Lower lobe of right lung (tissue), 2 donors: ENCODE measurements around the gene TTC5. TPM values are rescaled to one million over a fixed set of nuclear protein-coding genes. Genes with fewer than 3 reads are reported as not detected.
"Not testable (repeated sequence)": the region's sequence is repeated elsewhere in the genome, so short reads cannot be mapped to it uniquely, and the experiment has no call there.

Experiments
- ATAC-seq, 2 donors: fragments of 200-7000 bp; cut with Tn5 transposase; one replicate each; pipeline ENCODE4 v1.9.1; 2020 to 2022; ENCODE audit warnings: mild to moderate bottlenecking in 2 of 2, moderate library complexity in 2 of 2
- DNase-seq: peaks from one replicate; pipeline ENCODE4 v3.0.0-alpha.2; 2020
- H3K27ac ChIP-seq: fragments of 200-600 bp; one replicate; pipeline ENCODE4 v1.8.0; 2022
- H3K27me3 ChIP-seq: fragments of 200-600 bp; one replicate; pipeline ENCODE4 v1.8.0; 2022; ENCODE audit warnings: low read depth
- H3K36me3 ChIP-seq: fragments of 200-600 bp; one replicate; pipeline ENCODE4 v1.8.0; 2022; ENCODE audit warnings: mild to moderate bottlenecking
- H3K4me1 ChIP-seq: fragments of 200-600 bp; one replicate; pipeline ENCODE4 v1.8.0; 2022
- H3K4me3 ChIP-seq: fragments of 200-600 bp; one replicate; pipeline ENCODE4 v1.8.0; 2022; ENCODE audit warnings: mild to moderate bottlenecking
- H3K9me3 ChIP-seq: fragments of 200-600 bp; one replicate; pipeline ENCODE4 v1.8.0; 2022
- intact Hi-C: fragments of 100-400 bp; cut with DNase I; formaldehyde crosslinking; loops from one replicate; pipeline ENCODE4 v1.11.0; 2022
- total RNA-seq: library from RNA; stranded (reverse); fragmentation: NEBNext Ultra II Directional; extraction: Animal tissue kit (Norgen Biotek cat#: 25700); gene quantifications from one replicate; pipeline ENCODE4 v1.2.1, GENCODE V29; 2021
- TF ChIP-seq, protein P1 (sequence below): fragments of 200-600 bp; IDR thresholded peaks from one replicate; pipeline ENCODE4 v1.8.0; 2022; ENCODE audit warnings: antibody characterized with exemption, mild to moderate bottlenecking
- donor health status: DM: no; HTN: yes; CAD: no; lungs with severe emphysema.

Gene TTC5
- total RNA-seq, 1 donor from 2014 or later: 19.3 TPM

DNA sequence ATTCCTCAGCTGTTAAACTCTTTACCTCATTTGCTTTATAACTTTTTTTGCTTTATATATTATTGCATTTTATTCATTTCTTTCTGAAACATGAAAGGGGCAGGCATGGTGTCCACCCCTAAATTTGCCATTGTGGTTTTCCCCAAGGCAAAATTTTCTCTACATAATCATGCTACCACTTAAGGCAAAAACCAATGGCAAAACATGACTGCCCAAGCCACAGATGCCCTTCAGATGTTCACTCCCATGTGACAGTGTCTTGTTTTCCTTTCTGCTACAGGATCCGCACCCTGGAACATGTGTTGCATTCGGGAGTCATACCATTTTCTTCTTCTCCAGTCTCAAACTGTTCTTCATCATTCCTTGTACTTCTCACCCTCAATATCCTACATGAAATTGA is 28.3 kb downstream of the TTC5 start:
- intact Hi-C loops: no loop called here
- TF ChIP-seq, protein P1, sequence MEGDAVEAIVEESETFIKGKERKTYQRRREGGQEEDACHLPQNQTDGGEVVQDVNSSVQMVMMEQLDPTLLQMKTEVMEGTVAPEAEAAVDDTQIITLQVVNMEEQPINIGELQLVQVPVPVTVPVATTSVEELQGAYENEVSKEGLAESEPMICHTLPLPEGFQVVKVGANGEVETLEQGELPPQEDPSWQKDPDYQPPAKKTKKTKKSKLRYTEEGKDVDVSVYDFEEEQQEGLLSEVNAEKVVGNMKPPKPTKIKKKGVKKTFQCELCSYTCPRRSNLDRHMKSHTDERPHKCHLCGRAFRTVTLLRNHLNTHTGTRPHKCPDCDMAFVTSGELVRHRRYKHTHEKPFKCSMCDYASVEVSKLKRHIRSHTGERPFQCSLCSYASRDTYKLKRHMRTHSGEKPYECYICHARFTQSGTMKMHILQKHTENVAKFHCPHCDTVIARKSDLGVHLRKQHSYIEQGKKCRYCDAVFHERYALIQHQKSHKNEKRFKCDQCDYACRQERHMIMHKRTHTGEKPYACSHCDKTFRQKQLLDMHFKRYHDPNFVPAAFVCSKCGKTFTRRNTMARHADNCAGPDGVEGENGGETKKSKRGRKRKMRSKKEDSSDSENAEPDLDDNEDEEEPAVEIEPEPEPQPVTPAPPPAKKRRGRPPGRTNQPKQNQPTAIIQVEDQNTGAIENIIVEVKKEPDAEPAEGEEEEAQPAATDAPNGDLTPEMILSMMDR: no peak
- H3K36me3 ChIP-seq: no peaks in the 10 kb centered on the region

DNA sequence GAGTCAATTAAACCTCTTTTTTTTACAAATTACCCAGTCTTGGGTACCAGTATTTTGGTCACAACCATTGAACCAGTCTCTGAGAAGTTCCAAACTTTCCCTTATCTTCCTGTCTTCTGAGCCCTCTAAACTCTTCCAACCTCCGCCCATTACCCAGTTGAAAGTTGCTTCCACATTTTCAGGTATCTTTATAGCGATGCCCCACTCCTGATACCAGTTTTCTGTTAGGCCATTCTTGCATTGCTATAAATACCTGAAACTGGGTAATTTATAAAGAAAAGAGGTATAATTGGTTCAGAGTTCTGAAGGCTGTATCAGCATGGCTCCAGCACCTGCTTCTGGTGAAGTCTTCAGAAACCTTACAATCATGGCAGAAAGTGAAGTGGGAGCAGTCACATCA is 31.7 kb downstream of the TTC5 start:
- Histone ChIP-seq H3K27ac (no peak overlapping the region), H3K4me3 (no peak overlapping the region), H3K27me3 (no peaks in the 10 kb centered on the region), H3K9me3 (no peaks in the 10 kb centered on the region), H3K36me3 (no peaks in the 10 kb centered on the region), H3K4me1 (no peaks in the 10 kb centered on the region)
- intact Hi-C loops: no loop called here
- DNase-seq (no peak), ATAC-seq (no peak)
- TF ChIP-seq, protein P1: no peak

More for the DNA sequence above, 28.3 kb downstream of the TTC5 start:
- Histone ChIP-seq H3K27me3 (no peaks in the 10 kb centered on the region), H3K4me3 (no peak overlapping the region), H3K9me3 (no peaks in the 10 kb centered on the region), H3K4me1 (no peaks in the 10 kb centered on the region), H3K27ac (no peak overlapping the region)
- DNase-seq: no peak
- ATAC-seq: no peak

GRCh38 chr14:20264361-20264760 is 41.4 kb downstream of the TTC5 start:
- DNase-seq, H3K36me3 ChIP-seq, H3K27ac ChIP-seq, H3K9me3 ChIP-seq, H3K27me3 ChIP-seq, H3K4me1 ChIP-seq, ATAC-seq, H3K4me3 ChIP-seq, intact Hi-C loops: not testable (repeated sequence)

DNA sequence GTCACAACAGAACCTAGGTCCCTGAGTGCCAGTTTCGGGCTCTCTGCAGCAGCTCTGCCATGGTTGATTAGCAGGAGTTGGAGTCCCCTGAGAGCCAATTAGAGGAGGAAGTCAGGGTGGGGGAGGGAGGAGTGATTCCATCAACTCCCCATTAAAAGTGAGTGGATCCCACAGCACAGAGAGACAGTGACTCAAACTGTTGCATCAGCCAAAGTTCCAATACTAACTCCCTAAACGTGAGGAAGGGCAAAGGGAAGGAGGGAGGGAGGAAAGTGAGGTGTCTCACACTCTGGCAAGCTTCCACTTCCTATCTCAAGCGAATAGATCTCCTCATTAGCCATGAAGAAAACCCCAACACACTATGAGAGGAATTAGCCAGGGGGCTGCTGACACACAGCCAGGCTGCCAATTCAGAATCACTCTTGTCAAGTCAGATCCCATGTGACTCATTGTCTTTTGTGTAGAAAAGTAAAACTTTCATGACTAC is 43.1 kb downstream of the TTC5 start:
- no peaks in the 10 kb centered on the region for H3K4me1 ChIP-seq
- DNase-seq (no peak), ATAC-seq (no peak)
- no peak overlapping the region for H3K4me3 ChIP-seq
- H3K36me3 ChIP-seq: no peaks in the 10 kb centered on the region
- TF ChIP-seq, protein P1: no peak
- intact Hi-C loops: no loop called here
- H3K9me3 ChIP-seq: no peaks in the 10 kb centered on the region
- H3K27me3 ChIP-seq: no peaks in the 10 kb centered on the region
- no peak overlapping the region for H3K27ac ChIP-seq

GRCh38 chr14:20247646-20248246 is 58.0 kb downstream of the TTC5 start:
- no peak overlapping the region for H3K27ac ChIP-seq
- H3K4me3 ChIP-seq: no peak overlapping the region
- TF ChIP-seq, protein P1: no peak
- no peaks in the 10 kb centered on the region for H3K27me3 ChIP-seq
- no peaks in the 10 kb centered on the region for H3K36me3 ChIP-seq
- ATAC-seq (no peak), DNase-seq (no peak)
- H3K9me3 ChIP-seq: no peaks in the 10 kb centered on the region
- intact Hi-C loops: no loop called here
- H3K4me1 ChIP-seq: no peaks in the 10 kb centered on the region

Other genes with a start within 250 kb of the TTC5 start
- not detected for gene OR4L1, start 245.9 kb downstream of the TTC5 start, total RNA-seq
- not detected for gene OR4K17, start 195.2 kb downstream of the TTC5 start, total RNA-seq
- not detected for gene OR4N5, start 167.1 kb downstream of the TTC5 start, total RNA-seq
- not detected for gene OR11G2, start 115.1 kb downstream of the TTC5 start, total RNA-seq
- gene OR11H6, start 82.2 kb downstream of the TTC5 start, total RNA-seq: not detected
- not detected for gene OR11H7, start 77.0 kb downstream of the TTC5 start, total RNA-seq
- gene OR11H4, start 66.7 kb downstream of the TTC5 start, total RNA-seq: not detected
- gene CCNB1IP1, start 27.3 kb upstream of the TTC5 start, total RNA-seq: 36.9 TPM
- gene PARP2, start 37.7 kb upstream of the TTC5 start, total RNA-seq: 17.1 TPM
- 53.6 TPM for gene TEP1, start 107.5 kb upstream of the TTC5 start, total RNA-seq
- gene KLHL33, start 130.2 kb upstream of the TTC5 start, total RNA-seq: 0.47 TPM
- gene OSGEP, start 148.9 kb upstream of the TTC5 start, total RNA-seq: 32.6 TPM
- gene APEX1, start 149.3 kb upstream of the TTC5 start, total RNA-seq: 103 TPM
- 37.7 TPM for gene PIP4P1, start 155.5 kb upstream of the TTC5 start, total RNA-seq
- gene PNP, start 163.5 kb upstream of the TTC5 start, total RNA-seq: 28.8 TPM
- gene RNASE10, start 199.6 kb upstream of the TTC5 start, total RNA-seq: 0.44 TPM